ENCODE measurements around the gene UNC79.

- TF ChIP-seq, protein P1, sequence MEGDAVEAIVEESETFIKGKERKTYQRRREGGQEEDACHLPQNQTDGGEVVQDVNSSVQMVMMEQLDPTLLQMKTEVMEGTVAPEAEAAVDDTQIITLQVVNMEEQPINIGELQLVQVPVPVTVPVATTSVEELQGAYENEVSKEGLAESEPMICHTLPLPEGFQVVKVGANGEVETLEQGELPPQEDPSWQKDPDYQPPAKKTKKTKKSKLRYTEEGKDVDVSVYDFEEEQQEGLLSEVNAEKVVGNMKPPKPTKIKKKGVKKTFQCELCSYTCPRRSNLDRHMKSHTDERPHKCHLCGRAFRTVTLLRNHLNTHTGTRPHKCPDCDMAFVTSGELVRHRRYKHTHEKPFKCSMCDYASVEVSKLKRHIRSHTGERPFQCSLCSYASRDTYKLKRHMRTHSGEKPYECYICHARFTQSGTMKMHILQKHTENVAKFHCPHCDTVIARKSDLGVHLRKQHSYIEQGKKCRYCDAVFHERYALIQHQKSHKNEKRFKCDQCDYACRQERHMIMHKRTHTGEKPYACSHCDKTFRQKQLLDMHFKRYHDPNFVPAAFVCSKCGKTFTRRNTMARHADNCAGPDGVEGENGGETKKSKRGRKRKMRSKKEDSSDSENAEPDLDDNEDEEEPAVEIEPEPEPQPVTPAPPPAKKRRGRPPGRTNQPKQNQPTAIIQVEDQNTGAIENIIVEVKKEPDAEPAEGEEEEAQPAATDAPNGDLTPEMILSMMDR (IDR thresholded peaks at IDR 0.05): no peak
- TF ChIP-seq POLR2A (IDR thresholded peaks at IDR 0.05) (no peak), EP300 (IDR thresholded peaks at IDR 0.05) (no peak)
These were observed 272.2 kb downstream of the UNC79 start for GRCh38 chr14:93702946-93703345.

Data from ovary (tissue), 3 donors.